Adipocyte (in vitro differentiated cells): Measurements from ENCODE around the gene AKAP7.
"Not testable (repeated sequence)": the region's sequence is repeated elsewhere in the genome, so short reads cannot be mapped to it uniquely, and the experiment has no call there.

ENCODE experiments used
- DNase-seq: peaks from one replicate; pipeline ENCODE4 v3.0.0-alpha.2; 2015; ENCODE audit warnings: low read depth
- H3K27me3 ChIP-seq: replicated peaks from 2 replicates; pipeline ENCODE4 v1.7.0; 2013; ENCODE audit warnings: mild to moderate bottlenecking, low read length, moderate library complexity; ENCODE audit not compliant: control insufficient read depth, insufficient read depth
- H3K36me3 ChIP-seq: 2 replicates; pipeline ENCODE4 v1.7.0; 2013; ENCODE audit warnings: low read length, mild to moderate bottlenecking, moderate library complexity; ENCODE audit not compliant: control insufficient read depth, insufficient read depth, severe bottlenecking
- H3K4me1 ChIP-seq: 2 replicates; pipeline ENCODE4 v1.7.0; 2013; ENCODE audit warnings: mild to moderate bottlenecking, low read length, moderate library complexity; ENCODE audit not compliant: control insufficient read depth, insufficient read depth
- H3K4me3 ChIP-seq: 2 replicates; pipeline ENCODE4 v1.7.0; 2013; ENCODE audit warnings: mild to moderate bottlenecking, low read length, moderate library complexity
- H3K9ac ChIP-seq: 2 replicates; pipeline ENCODE4 v1.7.0; 2013; ENCODE audit warnings: mild to moderate bottlenecking, low read length, moderate library complexity
- H3K9me3 ChIP-seq: 2 replicates; pipeline ENCODE4 v1.7.0; 2013; ENCODE audit warnings: mild to moderate bottlenecking, low read length, moderate library complexity; ENCODE audit not compliant: control insufficient read depth

AKAP7 gene

DNA sequence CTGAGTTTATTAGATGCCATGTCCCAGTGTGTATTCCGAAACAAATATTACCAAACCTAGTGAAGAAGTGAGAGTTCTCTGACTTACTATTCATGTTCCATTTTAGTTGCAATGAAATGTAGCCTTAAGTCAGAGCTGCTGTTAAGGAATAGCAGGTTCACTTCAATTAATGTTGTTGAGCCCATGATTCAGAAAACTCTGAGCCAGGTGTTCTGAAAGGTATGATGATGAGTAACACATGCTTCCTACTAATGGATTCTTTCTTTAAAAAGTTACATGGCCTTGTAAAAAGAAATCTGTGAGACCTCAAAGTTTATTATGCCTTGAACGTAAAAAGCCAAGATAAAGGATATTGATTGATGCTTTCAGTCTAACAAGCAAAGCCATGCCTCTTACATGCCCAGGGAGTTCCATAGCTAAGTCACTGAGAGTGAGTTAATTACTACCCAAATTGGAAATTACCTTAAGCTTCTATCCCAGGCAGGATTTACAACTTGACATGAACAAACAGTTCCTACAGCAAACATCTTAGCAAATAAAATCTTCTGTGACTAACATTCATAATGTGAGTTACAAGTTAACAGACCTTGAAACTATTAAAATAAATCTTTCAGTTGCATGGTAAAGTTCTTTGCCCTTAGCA lies 122.9 kb downstream of the AKAP7 start:
- Histone ChIP-seq H3K9me3 (no peaks in the 10 kb centered on the region), H3K9ac (no peak overlapping the region), H3K4me1 (peaks cover 5% of the 10 kb centered on the region), H3K27me3 (no peaks in the 10 kb centered on the region), H3K36me3 (no peaks in the 10 kb centered on the region), H3K4me3 (no peak overlapping the region)
- DNase-seq, result no peak

- Histone ChIP-seq H3K4me3 (no peak overlapping the region), H3K4me1 (peaks cover 5% of the 10 kb centered on the region), H3K9ac (no peak overlapping the region), H3K27me3 (no peaks in the 10 kb centered on the region), H3K36me3 (no peaks in the 10 kb centered on the region), H3K9me3 (no peaks in the 10 kb centered on the region)
- no peak for DNase-seq
Observed at GRCh38 chr6:131258816-131259476, 123.7 kb downstream of the AKAP7 start.

DNA sequence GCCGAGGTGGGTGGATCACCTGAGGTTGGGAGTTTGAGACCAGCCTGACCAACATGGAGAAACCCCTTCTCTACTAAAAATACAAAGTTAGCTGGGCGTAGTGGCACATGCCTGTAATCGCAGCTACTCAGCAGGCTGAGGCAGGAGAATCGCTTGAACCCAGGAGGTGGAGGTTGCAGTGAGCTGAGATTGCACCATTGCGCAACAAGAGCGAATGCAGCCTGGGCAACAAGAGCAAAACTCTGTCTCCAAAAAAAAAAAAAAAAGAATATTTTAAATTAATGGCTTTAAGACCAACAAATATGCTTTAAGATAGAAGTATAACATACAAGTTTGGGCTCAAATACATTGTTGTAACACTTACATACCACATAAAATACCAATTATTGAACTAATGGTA lies 125.7 kb downstream of the AKAP7 start:
- DNase-seq, result not testable (repeated sequence)

GRCh38 chr6:131262060-131262459 lies 126.8 kb downstream of the AKAP7 start:
- Histone ChIP-seq H3K9ac (no peak overlapping the region), H3K27me3 (no peaks in the 10 kb centered on the region), H3K4me3 (no peak overlapping the region), H3K36me3 (no peaks in the 10 kb centered on the region), H3K4me1 (no peaks in the 10 kb centered on the region), H3K9me3 (no peaks in the 10 kb centered on the region)
- DNase-seq, result no peak

More for the DNA sequence above, 125.7 kb downstream of the AKAP7 start:
- H3K4me1 ChIP-seq, H3K9ac ChIP-seq, H3K36me3 ChIP-seq, H3K27me3 ChIP-seq, H3K9me3 ChIP-seq, H3K4me3 ChIP-seq: not testable (repeated sequence)

GRCh38 chr6:131265939-131266338 lies 130.7 kb downstream of the AKAP7 start:
- DNase-seq, result no peak
- H3K9me3 ChIP-seq, result peaks cover 4% of the 10 kb centered on the region
- no peaks in the 10 kb centered on the region for H3K4me1 ChIP-seq
- H3K9ac ChIP-seq, result no peak overlapping the region
- H3K4me3 ChIP-seq, result no peak overlapping the region
- peaks cover 4% of the 10 kb centered on the region for H3K36me3 ChIP-seq
- H3K27me3 ChIP-seq, result no peaks in the 10 kb centered on the region

DNA sequence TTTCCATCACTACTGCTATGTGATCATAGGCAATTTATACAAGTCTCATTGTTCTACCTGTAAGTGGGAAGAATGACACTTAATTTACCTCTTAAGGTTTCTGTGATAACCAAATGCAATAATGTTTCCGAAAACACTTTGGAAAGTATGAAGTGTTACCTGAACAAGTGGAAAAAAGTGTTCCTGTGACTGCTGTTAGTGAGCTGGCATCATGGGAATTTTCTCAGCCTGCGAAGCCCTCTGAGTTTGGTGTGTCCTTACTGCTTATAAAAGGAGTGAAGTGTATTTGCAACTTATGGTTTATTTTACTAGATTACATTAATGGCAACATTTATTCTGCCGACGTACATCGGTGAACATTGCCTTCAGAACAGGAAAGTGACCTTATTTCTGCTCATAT lies 133.0 kb downstream of the AKAP7 start:
- DNase-seq, result no peak

DNA sequence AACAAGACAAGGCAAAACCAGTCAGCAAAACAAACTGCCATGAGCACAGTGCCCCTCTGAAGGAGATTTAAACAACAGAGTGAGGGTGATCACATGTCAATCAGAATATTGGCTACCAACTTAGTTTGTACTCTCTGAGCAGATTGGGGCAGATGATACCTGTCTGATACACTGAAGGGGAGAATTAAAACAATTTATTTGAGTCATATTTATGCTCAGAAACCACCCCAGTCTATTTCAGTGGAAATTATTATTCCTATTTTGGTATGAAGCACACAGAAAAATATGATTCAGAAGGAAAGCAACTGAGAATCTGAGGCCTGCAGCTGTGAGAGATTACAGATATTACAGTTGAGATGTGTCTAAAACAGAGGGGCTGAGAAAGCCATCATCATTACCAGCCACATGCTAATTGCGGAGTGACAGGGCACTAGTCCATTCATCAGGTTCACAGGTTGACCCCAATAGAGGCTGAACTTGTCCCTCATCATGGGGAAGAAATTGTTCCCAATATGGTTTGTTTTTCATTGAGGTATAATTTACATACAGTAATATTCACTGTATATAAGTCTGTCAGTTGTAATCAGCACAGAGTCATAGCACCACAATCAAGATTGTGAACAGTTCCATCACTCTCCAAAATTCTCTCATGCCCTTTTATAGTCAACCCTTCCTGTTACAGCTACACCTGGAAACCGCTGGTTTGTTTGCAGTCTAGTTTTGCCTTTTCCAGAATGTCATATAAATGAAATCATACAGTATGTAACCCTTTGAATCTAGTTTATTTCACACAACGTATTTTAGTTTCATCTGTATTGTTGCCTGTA lies 134.5 kb downstream of the AKAP7 start:
- Histone ChIP-seq H3K9me3 (peaks cover 4% of the 10 kb centered on the region), H3K9ac (no peak overlapping the region), H3K4me1 (no peaks in the 10 kb centered on the region), H3K27me3 (no peaks in the 10 kb centered on the region), H3K36me3 (peaks cover 4% of the 10 kb centered on the region), H3K4me3 (no peak overlapping the region)
- no peak for DNase-seq

More for the DNA sequence above, 133.0 kb downstream of the AKAP7 start:
- Histone ChIP-seq H3K4me1 (no peaks in the 10 kb centered on the region), H3K36me3 (peaks cover 4% of the 10 kb centered on the region), H3K27me3 (no peaks in the 10 kb centered on the region), H3K9me3 (peaks cover 4% of the 10 kb centered on the region), H3K9ac (no peak overlapping the region), H3K4me3 (no peak overlapping the region)

DNA sequence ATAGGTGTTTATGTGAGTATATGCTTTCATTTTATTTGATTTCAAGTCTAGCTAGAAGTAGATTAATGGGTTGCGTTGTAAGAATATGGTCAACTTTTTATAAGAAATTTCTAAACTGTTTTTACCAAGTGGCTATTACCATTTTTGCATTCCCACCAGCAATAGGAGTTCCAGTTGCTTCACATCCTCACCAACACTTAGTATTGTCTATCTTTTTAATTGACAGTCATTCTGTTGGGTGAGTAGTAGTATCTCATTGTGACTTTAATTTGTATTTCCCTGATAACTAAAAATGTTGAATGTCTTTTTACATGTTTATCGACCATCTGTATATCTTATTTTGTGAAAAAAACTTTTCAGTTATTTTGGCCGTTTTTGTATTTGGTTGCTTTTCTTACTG lies 135.3 kb downstream of the AKAP7 start:
- Histone ChIP-seq H3K36me3 (peaks cover 4% of the 10 kb centered on the region), H3K4me1 (no peaks in the 10 kb centered on the region), H3K9me3 (peaks cover 4% of the 10 kb centered on the region), H3K27me3 (no peaks in the 10 kb centered on the region), H3K9ac (no peak overlapping the region), H3K4me3 (no peak overlapping the region)
- no peak for DNase-seq

- no peaks in the 10 kb centered on the region for H3K27me3 ChIP-seq
- no peak overlapping the region for H3K4me3 ChIP-seq
- no peaks in the 10 kb centered on the region for H3K4me1 ChIP-seq
- H3K9ac ChIP-seq, result no peak overlapping the region
- H3K36me3 ChIP-seq, result no peaks in the 10 kb centered on the region
- peaks cover 4% of the 10 kb centered on the region for H3K9me3 ChIP-seq
- DNase-seq, result no peak
Observed at GRCh38 chr6:131275273-131275672, 140.0 kb downstream of the AKAP7 start.

- no peaks in the 10 kb centered on the region for H3K27me3 ChIP-seq
- no peaks in the 10 kb centered on the region for H3K9me3 ChIP-seq
- peaks cover 6% of the 10 kb centered on the region for H3K4me1 ChIP-seq
- no peaks in the 10 kb centered on the region for H3K36me3 ChIP-seq
- H3K9ac ChIP-seq, result no peak overlapping the region
- no peak overlapping the region for H3K4me3 ChIP-seq
- DNase-seq, result no peak
Observed at GRCh38 chr6:131277591-131277990, 142.3 kb downstream of the AKAP7 start.

- no peak overlapping the region for H3K9ac ChIP-seq
- H3K9me3 ChIP-seq, result no peaks in the 10 kb centered on the region
- H3K36me3 ChIP-seq, result no peaks in the 10 kb centered on the region
- DNase-seq, result no peak
- peaks cover 6% of the 10 kb centered on the region for H3K4me1 ChIP-seq
- no peak overlapping the region for H3K4me3 ChIP-seq
- no peaks in the 10 kb centered on the region for H3K27me3 ChIP-seq
Observed at GRCh38 chr6:131281471-131282270, 146.4 kb downstream of the AKAP7 start.
